ENCODE results near the gene RAB34. TPM values are rescaled to one million over a fixed set of nuclear protein-coding genes. Genes with fewer than 3 reads are reported as not detected.
A peak's percentile ranks its signal among the peaks of the same experiment; 100 is the strongest.

RAB34 gene
- total RNA-seq, 1 donor from 2014 or later, result 150 TPM

DNA sequence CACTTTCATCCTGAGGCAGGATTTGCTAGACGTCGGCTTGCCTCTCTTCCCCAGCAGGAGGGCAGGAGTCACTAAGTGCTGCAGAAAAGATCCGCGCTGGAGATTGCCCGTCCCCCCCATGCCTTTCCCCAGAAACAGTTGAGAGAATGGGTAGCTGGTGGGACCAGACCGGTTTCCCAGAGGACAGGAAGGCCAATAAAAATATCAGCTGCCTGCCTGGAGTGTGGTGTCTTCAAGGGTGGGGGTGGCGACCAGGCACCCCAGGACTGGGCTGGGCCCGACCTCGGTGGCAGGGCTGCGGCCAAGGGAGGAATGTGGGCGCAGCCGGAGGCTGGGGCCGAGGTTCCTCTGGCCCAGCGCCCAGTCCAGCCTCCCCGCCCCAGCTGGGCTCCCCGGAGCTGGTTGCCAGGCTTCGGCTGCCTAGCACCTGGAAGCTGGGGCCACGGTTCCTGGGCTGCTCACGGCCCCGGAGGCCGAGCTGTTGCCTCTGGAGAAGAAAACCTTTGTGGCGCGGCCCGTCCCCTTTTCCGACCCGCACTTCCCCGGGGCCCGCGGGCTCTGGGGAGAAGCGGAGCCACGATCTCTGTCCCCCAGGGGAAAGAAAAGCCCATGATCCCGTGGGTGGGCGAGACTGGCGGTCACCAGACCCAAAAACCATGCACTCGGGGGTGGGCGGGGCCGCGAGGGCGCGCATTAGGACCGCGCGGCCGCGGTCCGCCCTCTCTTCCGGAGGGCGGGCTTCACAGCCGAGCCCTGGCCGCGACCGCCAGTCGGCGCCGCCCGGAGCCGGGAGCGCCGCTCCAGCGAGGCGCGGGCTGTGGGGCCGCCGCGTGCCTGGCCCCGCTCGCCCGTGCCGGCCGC, 25.8 kb upstream of the RAB34 start, which contains the start of gene TRAF4:
Gene TRAF4 (plus strand): TSS at position 769 of the 861 bp plus-strand sequence. CDS start 102 bp downstream, outside the sequence.
- FAIRE-seq (no peak), DNase-seq (ENCODE audit: low read depth) (peak; percentile 85)
- Mint-ChIP-seq H3K9me3 (ENCODE audit: unreplicated experiment) (peaks cover 6% of the 10 kb centered on the region), H3K27me3 (ENCODE audit: low read depth, unreplicated experiment) (no peaks in the 10 kb centered on the region), H3K27ac (ENCODE audit: unreplicated experiment) (peak within 1 kb of the TSS; percentile 94), H3K4me1 (ENCODE audit: low read depth, unreplicated experiment) (peaks cover 11% of the 10 kb centered on the region), H3K36me3 (ENCODE audit: low read depth, unreplicated experiment) (peaks cover 23% of the 10 kb centered on the region), H3K4me3 (ENCODE audit: unreplicated experiment) (peak within 1 kb of the TSS; percentile 94)
- Histone ChIP-seq H3K9me3 (ENCODE audit: insufficient read depth, low read depth, low read length) (peaks cover 3% of the 10 kb centered on the region), H3K79me2 (ENCODE audit: insufficient read depth, low read length) (peaks cover 43% of the 10 kb centered on the region), H3K27me3 (ENCODE audit: insufficient read depth, low read length) (no peaks in the 10 kb centered on the region), H3K27ac (ENCODE audit: low read depth, low read length) (peak within 1 kb of the TSS; percentile 83), H3K4me3 (ENCODE audit: insufficient read depth, low read depth, low read length) (peak within 1 kb of the TSS; percentile 85), H3K4me1 (ENCODE audit: insufficient read depth, low read length) (peaks cover 30% of the 10 kb centered on the region), H3K4me2 (ENCODE audit: low read length) (peak within 1 kb of the TSS; percentile 95), H2AFZ (ENCODE audit: low read depth, low read length) (peak within 1 kb of the TSS; percentile 76), H4K20me1 (ENCODE audit: insufficient read depth, low read length) (peaks cover 39% of the 10 kb centered on the region), H3K9ac (ENCODE audit: low read length) (peak within 1 kb of the TSS; percentile 92), H3K36me3 (ENCODE audit: insufficient read depth, low read length) (peaks cover 3% of the 10 kb centered on the region)
- no peak for TF ChIP-seq EZH2 (IDR thresholded peaks at IDR 0.05; ENCODE audit: insufficient read depth, low read length)
- TF ChIP-seq, protein P1, sequence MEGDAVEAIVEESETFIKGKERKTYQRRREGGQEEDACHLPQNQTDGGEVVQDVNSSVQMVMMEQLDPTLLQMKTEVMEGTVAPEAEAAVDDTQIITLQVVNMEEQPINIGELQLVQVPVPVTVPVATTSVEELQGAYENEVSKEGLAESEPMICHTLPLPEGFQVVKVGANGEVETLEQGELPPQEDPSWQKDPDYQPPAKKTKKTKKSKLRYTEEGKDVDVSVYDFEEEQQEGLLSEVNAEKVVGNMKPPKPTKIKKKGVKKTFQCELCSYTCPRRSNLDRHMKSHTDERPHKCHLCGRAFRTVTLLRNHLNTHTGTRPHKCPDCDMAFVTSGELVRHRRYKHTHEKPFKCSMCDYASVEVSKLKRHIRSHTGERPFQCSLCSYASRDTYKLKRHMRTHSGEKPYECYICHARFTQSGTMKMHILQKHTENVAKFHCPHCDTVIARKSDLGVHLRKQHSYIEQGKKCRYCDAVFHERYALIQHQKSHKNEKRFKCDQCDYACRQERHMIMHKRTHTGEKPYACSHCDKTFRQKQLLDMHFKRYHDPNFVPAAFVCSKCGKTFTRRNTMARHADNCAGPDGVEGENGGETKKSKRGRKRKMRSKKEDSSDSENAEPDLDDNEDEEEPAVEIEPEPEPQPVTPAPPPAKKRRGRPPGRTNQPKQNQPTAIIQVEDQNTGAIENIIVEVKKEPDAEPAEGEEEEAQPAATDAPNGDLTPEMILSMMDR (IDR thresholded peaks at IDR 0.05; ENCODE audit: insufficient read depth, low read depth, low read length), result no peak

DNA sequence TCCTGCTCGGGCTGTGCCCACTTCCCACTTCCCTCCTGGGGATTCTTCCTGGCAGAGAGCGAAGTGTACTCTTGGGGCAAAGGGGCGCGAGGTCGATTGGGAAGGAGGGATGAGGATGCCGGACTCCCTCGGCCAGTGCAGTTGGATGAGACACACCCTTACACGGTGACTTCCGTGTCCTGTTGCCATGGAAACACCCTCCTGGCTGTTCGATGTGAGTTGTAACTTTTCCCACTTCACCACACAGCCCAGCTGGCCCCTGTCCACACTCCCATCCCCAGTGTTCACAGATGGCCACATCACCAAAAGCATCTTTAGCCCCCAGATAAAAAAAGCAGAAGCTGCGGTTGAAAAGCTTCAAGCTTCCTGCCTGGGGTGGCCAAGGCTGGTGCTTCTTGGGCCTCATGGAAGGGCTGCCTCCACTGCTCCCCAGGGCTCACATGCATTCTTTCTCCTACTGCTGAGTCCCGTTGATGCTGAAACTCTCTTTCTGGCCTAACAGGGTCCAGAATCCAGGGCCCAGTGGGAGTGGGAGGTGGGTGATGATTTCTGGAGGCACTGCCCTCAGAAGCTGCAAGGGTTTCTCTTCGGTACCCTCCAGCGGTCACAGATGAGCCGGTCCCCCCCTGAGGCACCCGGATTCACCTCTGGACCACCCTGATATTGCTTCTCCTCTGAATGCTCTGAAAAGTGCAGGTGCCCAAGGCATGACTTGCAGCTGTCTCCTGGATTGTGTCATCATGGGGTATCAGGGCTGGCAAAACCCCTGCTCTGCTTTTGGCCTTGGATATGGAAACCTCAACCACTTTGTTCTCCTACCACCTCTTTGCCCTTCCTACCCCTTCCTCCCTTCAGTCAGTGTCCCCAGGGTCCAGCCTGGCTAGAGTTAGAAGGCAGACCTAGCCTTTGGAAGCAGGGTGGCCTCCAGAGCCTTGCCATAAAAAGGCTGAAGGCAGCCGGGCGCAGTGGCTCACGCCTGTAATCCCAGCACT, 24.0 kb upstream of the RAB34 start:
- Mint-ChIP-seq H3K9me3 (ENCODE audit: unreplicated experiment) (peaks cover 11% of the 10 kb centered on the region), H3K36me3 (ENCODE audit: low read depth, unreplicated experiment) (peaks cover 24% of the 10 kb centered on the region), H3K27ac (ENCODE audit: unreplicated experiment) (no peak overlapping the region), H3K4me3 (ENCODE audit: unreplicated experiment) (no peak overlapping the region), H3K27me3 (ENCODE audit: low read depth, unreplicated experiment) (no peaks in the 10 kb centered on the region), H3K4me1 (ENCODE audit: low read depth, unreplicated experiment) (peaks cover 11% of the 10 kb centered on the region)
- TF ChIP-seq EZH2 (IDR thresholded peaks at IDR 0.05; ENCODE audit: insufficient read depth, low read length), result no peak
- TF ChIP-seq, protein P1 (IDR thresholded peaks at IDR 0.05; ENCODE audit: insufficient read depth, low read depth, low read length), result no peak
- DNase-seq (ENCODE audit: low read depth), result no peak
- no peak overlapping the region for H2AFZ ChIP-seq (ENCODE audit: low read depth, low read length)
- H3K9me3 ChIP-seq (ENCODE audit: insufficient read depth, low read depth, low read length), result peaks cover 3% of the 10 kb centered on the region
- H3K4me3 ChIP-seq (ENCODE audit: insufficient read depth, low read depth, low read length), result no peak overlapping the region
- no peak overlapping the region for H3K27ac ChIP-seq (ENCODE audit: low read depth, low read length)
- H3K4me1 ChIP-seq (ENCODE audit: insufficient read depth, low read length), result peaks cover 25% of the 10 kb centered on the region
- H4K20me1 ChIP-seq (ENCODE audit: insufficient read depth, low read length), result peaks cover 21% of the 10 kb centered on the region
- peaks cover 25% of the 10 kb centered on the region for H3K79me2 ChIP-seq (ENCODE audit: insufficient read depth, low read length)
- H3K36me3 ChIP-seq (ENCODE audit: insufficient read depth, low read length), result no peaks in the 10 kb centered on the region
- H3K4me2 ChIP-seq (ENCODE audit: low read length), result no peak overlapping the region
- no peaks in the 10 kb centered on the region for H3K27me3 ChIP-seq (ENCODE audit: insufficient read depth, low read length)
- no peak for FAIRE-seq
- H3K9ac ChIP-seq (ENCODE audit: low read length), result no peak overlapping the region
